ENCODE measurements around the gene FADS2.

DNA sequence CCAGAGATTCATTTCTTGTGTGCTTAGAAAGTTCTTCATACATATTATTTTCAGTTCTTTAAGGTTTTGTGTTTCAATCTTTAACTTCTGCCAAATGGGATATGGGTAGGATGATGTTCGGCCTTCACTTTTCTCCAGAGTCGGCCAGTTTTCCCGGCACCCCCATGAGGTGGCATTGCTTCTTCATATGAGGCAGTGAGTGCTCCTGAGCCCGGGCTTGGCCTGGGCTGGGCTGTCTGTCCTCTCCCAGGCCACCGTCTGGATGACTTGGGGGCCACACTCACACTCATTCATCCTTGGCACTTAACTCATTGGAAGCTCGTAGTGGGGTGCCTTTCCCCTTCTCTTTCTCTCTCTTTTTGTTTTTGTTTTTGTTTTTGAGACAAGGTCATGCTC lies 23.8 kb downstream of the FADS2 start:
- no peak for TF ChIP-seq FOXM1 (IDR thresholded peaks at IDR 0.05; ENCODE audit: borderline replicate concordance)
- TF ChIP-seq BHLHE40 (IDR thresholded peaks at IDR 0.05; ENCODE audit: borderline replicate concordance): no peak
- TF ChIP-seq TARDBP (IDR thresholded peaks at IDR 0.05): no peak
- no peak for TF ChIP-seq SUZ12 (IDR thresholded peaks at IDR 0.05)
- no peak for TF ChIP-seq ELF4 (IDR thresholded peaks at IDR 0.05)

All from HEK293T (cell line).